ENCODE data around the gene FAM174B.

FAM174B gene

GRCh38 chr15:92690395-92690794, 34.8 kb upstream of the FAM174B start:
- Histone ChIP-seq H4K20me1 (ENCODE audit: low read depth, low read length) (no peaks in the 10 kb centered on the region), H3K27ac (ENCODE audit: low read depth, low read length) (no peak overlapping the region), H3F3A (ENCODE audit: insufficient read depth) (no peaks in the 10 kb centered on the region), H3K4me3 (ENCODE audit: insufficient read depth, low read length, poor library complexity, severe bottlenecking) (no peak overlapping the region), H3K9me2 (replicated peaks; ENCODE audit: insufficient read depth, low read length) (no peaks in the 10 kb centered on the region), H3K9me3 (ENCODE audit: insufficient read depth, low read length) (no peaks in the 10 kb centered on the region), H3K36me3 (ENCODE audit: low read length) (no peaks in the 10 kb centered on the region), H3K4me2 (ENCODE audit: low read depth, low read length, poor library complexity, severe bottlenecking) (no peak overlapping the region), H3K27me3 (ENCODE audit: low read length) (no peaks in the 10 kb centered on the region), H3K79me2 (ENCODE audit: insufficient read depth, low read length) (no peaks in the 10 kb centered on the region), H2AFZ (ENCODE audit: low read depth, low read length, severe bottlenecking) (no peak overlapping the region), H3K9ac (ENCODE audit: low read length) (no peak overlapping the region)
- no peak for TF ChIP-seq CTCF (IDR thresholded peaks at IDR 0.05; ENCODE audit: insufficient read depth, low read length, poor library complexity, severe bottlenecking)
- no peak for TF ChIP-seq EZH2phosphoT487 (conservative IDR thresholded peaks at IDR 0.05; ENCODE audit: low read length)

GRCh38 chr15:92687746-92688145, 32.2 kb upstream of the FAM174B start:
- no peak overlapping the region for H3K9ac ChIP-seq (ENCODE audit: low read length)

GRCh38 chr15:92687195-92687602, 31.6 kb upstream of the FAM174B start:
- Histone ChIP-seq H2AFZ (ENCODE audit: low read depth, low read length, severe bottlenecking) (no peak overlapping the region), H3K9me2 (replicated peaks; ENCODE audit: insufficient read depth, low read length) (no peaks in the 10 kb centered on the region), H3K79me2 (ENCODE audit: insufficient read depth, low read length) (no peaks in the 10 kb centered on the region), H3K9ac (ENCODE audit: low read length) (no peak overlapping the region), H3K27ac (ENCODE audit: low read depth, low read length) (no peak overlapping the region), H3K36me3 (ENCODE audit: low read length) (no peaks in the 10 kb centered on the region), H3K4me3 (ENCODE audit: insufficient read depth, low read length, poor library complexity, severe bottlenecking) (no peak overlapping the region), H3F3A (ENCODE audit: insufficient read depth) (no peaks in the 10 kb centered on the region), H3K27me3 (ENCODE audit: low read length) (no peaks in the 10 kb centered on the region), H4K20me1 (ENCODE audit: low read depth, low read length) (no peaks in the 10 kb centered on the region), H3K4me2 (ENCODE audit: low read depth, low read length, poor library complexity, severe bottlenecking) (no peak overlapping the region), H3K9me3 (ENCODE audit: insufficient read depth, low read length) (no peaks in the 10 kb centered on the region)
- no peak for TF ChIP-seq EZH2phosphoT487 (conservative IDR thresholded peaks at IDR 0.05; ENCODE audit: low read length)
- TF ChIP-seq CTCF (IDR thresholded peaks at IDR 0.05; ENCODE audit: insufficient read depth, low read length, poor library complexity, severe bottlenecking) = no peak

More at GRCh38 chr15:92687746-92688145, 32.2 kb upstream of the FAM174B start:
- Histone ChIP-seq H4K20me1 (ENCODE audit: low read depth, low read length) (no peaks in the 10 kb centered on the region), H3F3A (ENCODE audit: insufficient read depth) (no peaks in the 10 kb centered on the region), H3K27me3 (ENCODE audit: low read length) (no peaks in the 10 kb centered on the region), H3K79me2 (ENCODE audit: insufficient read depth, low read length) (no peaks in the 10 kb centered on the region), H3K9me2 (replicated peaks; ENCODE audit: insufficient read depth, low read length) (no peaks in the 10 kb centered on the region), H3K27ac (ENCODE audit: low read depth, low read length) (no peak overlapping the region), H3K36me3 (ENCODE audit: low read length) (no peaks in the 10 kb centered on the region), H3K9me3 (ENCODE audit: insufficient read depth, low read length) (no peaks in the 10 kb centered on the region), H3K4me2 (ENCODE audit: low read depth, low read length, poor library complexity, severe bottlenecking) (no peak overlapping the region), H2AFZ (ENCODE audit: low read depth, low read length, severe bottlenecking) (no peak overlapping the region), H3K4me3 (ENCODE audit: insufficient read depth, low read length, poor library complexity, severe bottlenecking) (no peak overlapping the region)
- TF ChIP-seq CTCF (IDR thresholded peaks at IDR 0.05; ENCODE audit: insufficient read depth, low read length, poor library complexity, severe bottlenecking) = no peak
- no peak for TF ChIP-seq EZH2phosphoT487 (conservative IDR thresholded peaks at IDR 0.05; ENCODE audit: low read length)

- Histone ChIP-seq H3K27me3 (ENCODE audit: low read length) (no peaks in the 10 kb centered on the region), H3K36me3 (ENCODE audit: low read length) (no peaks in the 10 kb centered on the region), H3K9ac (ENCODE audit: low read length) (no peak overlapping the region), H2AFZ (ENCODE audit: low read depth, low read length, severe bottlenecking) (no peak overlapping the region), H3F3A (ENCODE audit: insufficient read depth) (no peaks in the 10 kb centered on the region), H3K9me2 (replicated peaks; ENCODE audit: insufficient read depth, low read length) (no peaks in the 10 kb centered on the region), H4K20me1 (ENCODE audit: low read depth, low read length) (no peaks in the 10 kb centered on the region), H3K27ac (ENCODE audit: low read depth, low read length) (no peak overlapping the region), H3K4me2 (ENCODE audit: low read depth, low read length, poor library complexity, severe bottlenecking) (no peak overlapping the region), H3K79me2 (ENCODE audit: insufficient read depth, low read length) (no peaks in the 10 kb centered on the region), H3K9me3 (ENCODE audit: insufficient read depth, low read length) (no peaks in the 10 kb centered on the region), H3K4me3 (ENCODE audit: insufficient read depth, low read length, poor library complexity, severe bottlenecking) (no peak overlapping the region)
- no peak for TF ChIP-seq CTCF (IDR thresholded peaks at IDR 0.05; ENCODE audit: insufficient read depth, low read length, poor library complexity, severe bottlenecking)
- no peak for TF ChIP-seq EZH2phosphoT487 (conservative IDR thresholded peaks at IDR 0.05; ENCODE audit: low read length)
Observed at GRCh38 chr15:92683511-92683834, 27.9 kb upstream of the FAM174B start.

Data from SU-DHL-6 (cell line).